ENCODE results near the gene OBSCN. TPM values are rescaled to one million over a fixed set of nuclear protein-coding genes. Genes with fewer than 3 reads are reported as not detected.

The OBSCN gene
- total and polyA plus RNA-seq, 2 of the 13 experiments (the other 11 are each of a cell fraction or from before 2014, with no cell fraction given), result 0.20 TPM

GRCh38 chr1:228410015-228410414 lies 202.2 kb downstream of the OBSCN start (continued):
- TF ChIP-seq ZBTB44 (CRISPR knock-in tag; IDR thresholded peaks at IDR 0.05), result no peak
- TF ChIP-seq DMTF1 (CRISPR knock-in tag; IDR thresholded peaks at IDR 0.05), result no peak

GRCh38 chr1:228410671-228411070 lies 202.8 kb downstream of the OBSCN start:
- no peaks in the 10 kb centered on the region for H3K9me3 ChIP-seq (ENCODE audit: low read length)
- WGBS (ENCODE audit: low lambda C conversion rate), result 94% methylated on average over 9 of the region's 11 CpGs
- CTCF ChIA-PET (ENCODE audit: low intra/inter-chr PET ratio, low total read pairs), result no interaction called here
- H4K20me1 ChIP-seq (ENCODE audit: insufficient read depth, low read length), result no peaks in the 10 kb centered on the region
- FAIRE-seq, result no peak
- H3K4me1 ChIP-seq (ENCODE audit: insufficient read depth, low read length), result peaks cover 44% of the 10 kb centered on the region
- H3K79me2 ChIP-seq (ENCODE audit: insufficient read depth, low read length), result peaks cover 5% of the 10 kb centered on the region
- BruUV-seq (replicated peaks), result no TSS peak
- intact Hi-C loops (cut with micrococcal nuclease; ENCODE audit: unreplicated experiment), result no loop called here
- no peak overlapping the region for H3K9ac ChIP-seq (ENCODE audit: insufficient read depth, low read depth, low read length)
- in situ Hi-C loops (cut with HindIII; ENCODE audit: extremely low pct_ligation_motif_present, low pct_unique_long_range_greater_than_20kb), result no loop called here
- no peak overlapping the region for H3K27ac ChIP-seq (ENCODE audit: extremely low read length, insufficient read depth, low read length)
- H3K36me3 ChIP-seq (replicated peaks in 1 of 2; ENCODE audit: control insufficient read depth in 1 of 2, insufficient read depth in 2 of 2, low read length in 2 of 2), result no peaks in the 10 kb centered on the region
- no peak overlapping the region for H2AFZ ChIP-seq (ENCODE audit: low read length)
- no peak for ATAC-seq
- DNase-seq (ENCODE audit: low spot score), result no peak
- H3K4me3 ChIP-seq (replicated peaks in 1 of 3; ENCODE audit: insufficient read depth in 1 of 3, low read depth in 2 of 3, low read length in 3 of 3), result no peak overlapping the region
- H3K4me2 ChIP-seq (ENCODE audit: low read depth, low read length), result no peak overlapping the region
- no peak for TF ChIP-seq ZNF614 (CRISPR knock-in tag; IDR thresholded peaks at IDR 0.05; ENCODE audit: borderline replicate concordance)
- no peak for TF ChIP-seq GTF2F1 (IDR thresholded peaks at IDR 0.05; ENCODE audit: low read length)
- no peak for TF ChIP-seq E2F1 (CRISPR knock-in tag; IDR thresholded peaks at IDR 0.05)
- TF ChIP-seq SNAPC2 (CRISPR knock-in tag; IDR thresholded peaks at IDR 0.05), result no peak
- no peak for TF ChIP-seq ZNF567 (CRISPR knock-in tag; IDR thresholded peaks at IDR 0.05; ENCODE audit: borderline replicate concordance)
- no peak for TF ChIP-seq ZNF710 (CRISPR knock-in tag; IDR thresholded peaks at IDR 0.05; ENCODE audit: borderline replicate concordance)
- no peak for TF ChIP-seq ZFP82 (CRISPR knock-in tag; IDR thresholded peaks at IDR 0.05; ENCODE audit: borderline replicate concordance)
- H3K27me3 ChIP-seq (ENCODE audit: control insufficient read depth in 1 of 2, insufficient read depth in 2 of 2, low read length in 2 of 2), result no peaks in the 10 kb centered on the region; a peak in 1 of 5 replicates
- POLR2A ChIA-PET, result no interaction called here
